A673 (cell line): ENCODE data around the gene ARSH.
"Not testable (repeated sequence)": the region's sequence is repeated elsewhere in the genome, so short reads cannot be mapped to it uniquely, and the experiment has no call there.

Experiments
- CTCF ChIP-seq: fragments of 300-800, 200-600 bp; sonication (generic); conservative IDR thresholded peaks from 2 replicates; pipeline ENCODE4 v1.5.1; 2017; ENCODE audit warnings: low read depth, mild to moderate bottlenecking, antibody characterized with exemption, low read length, moderate library complexity, mixed read lengths
- EZH2 ChIP-seq: fragments of 200-600 bp; sonication (generic); IDR thresholded peaks from 2 replicates; pipeline ENCODE4 v1.6.1; 2017; ENCODE audit warnings: borderline replicate concordance, low read depth, mild to moderate bottlenecking, mixed read lengths, antibody characterized with exemption, low read length; ENCODE audit not compliant: poor library complexity, severe bottlenecking

GRCh38 chrX:3050523-3051175 is 44.3 kb downstream of the ARSH start:
- TF ChIP-seq CTCF, EZH2: not testable (repeated sequence)
